Parathyroid adenoma (tissue), 2 donors: ENCODE measurements around the gene AKAP10.
A peak's percentile ranks its signal among the peaks of the same experiment; 100 is the strongest.

Experiments
- H2AFZ ChIP-seq: fragments of 300-600 bp; sonication (generic); one replicate; pipeline ENCODE4 v1.7.0; 2017; ENCODE audit warnings: antibody characterized with exemption, mild to moderate bottlenecking
- H3K27ac ChIP-seq: fragments of 300-600 bp; sonication (generic); one replicate; pipeline ENCODE4 v1.7.0; 2017
- H3K27me3 ChIP-seq: fragments of 300-600 bp; sonication (generic); one replicate; pipeline ENCODE4 v1.7.0; 2017; ENCODE audit warnings: low read length; ENCODE audit not compliant: control insufficient read depth, insufficient read depth
- H3K36me3 ChIP-seq: fragments of 300-600 bp; sonication (generic); one replicate; pipeline ENCODE4 v1.7.0; 2017; ENCODE audit warnings: low read length; ENCODE audit not compliant: control insufficient read depth, insufficient read depth
- H3K4me1 ChIP-seq: fragments of 300-600 bp; sonication (generic); one replicate; pipeline ENCODE4 v1.7.0; 2017; ENCODE audit warnings: control low read depth
- H3K4me2 ChIP-seq: fragments of 300-600 bp; sonication (generic); one replicate; pipeline ENCODE4 v1.7.0; 2017; ENCODE audit warnings: low read length
- H3K4me3 ChIP-seq: fragments of 300-600 bp; sonication (generic); one replicate; pipeline ENCODE4 v1.7.0; 2017; ENCODE audit warnings: low read depth, low read length
- H3K79me2 ChIP-seq: fragments of 300-600 bp; sonication (generic); one replicate; pipeline ENCODE4 v1.7.0; 2017; ENCODE audit warnings: control low read depth
- H3K9ac ChIP-seq: fragments of 300-600 bp; sonication (generic); one replicate; pipeline ENCODE4 v1.7.0; 2017; ENCODE audit warnings: mild to moderate bottlenecking
- H3K9me3 ChIP-seq: fragments of 300-600 bp; sonication (generic); one replicate; pipeline ENCODE4 v1.7.0; 2017; ENCODE audit warnings: low read length; ENCODE audit not compliant: control insufficient read depth
- CTCF ChIP-seq: fragments of 300-600 bp; sonication (generic); IDR thresholded peaks from one replicate; pipeline ENCODE4 v1.7.0; 2017; ENCODE audit warnings: antibody characterized with exemption, mild to moderate bottlenecking
- donor health status: primary hyperparathyroidism.

Gene AKAP10

GRCh38 chr17:20008242-20009051 lies 30.8 kb upstream of the AKAP10 start:
- H3K9me3 ChIP-seq: no peaks in the 10 kb centered on the region
- H3K27me3 ChIP-seq: no peaks in the 10 kb centered on the region
- peak overlapping the region; percentile 65 for H3K4me3 ChIP-seq
- H3K4me2 ChIP-seq: peak overlapping the region; percentile 99
- H3K4me1 ChIP-seq: no peaks in the 10 kb centered on the region
- H3K27ac ChIP-seq: peak overlapping the region; percentile 26
- peak overlapping the region; percentile 99 for H2AFZ ChIP-seq
- H3K36me3 ChIP-seq: no peaks in the 10 kb centered on the region
- TF ChIP-seq CTCF: no peak
- H3K9ac ChIP-seq: no peak overlapping the region
- no peaks in the 10 kb centered on the region for H3K79me2 ChIP-seq

- no peak overlapping the region for H2AFZ ChIP-seq
- no peaks in the 10 kb centered on the region for H3K79me2 ChIP-seq
- H3K4me1 ChIP-seq: no peaks in the 10 kb centered on the region
- TF ChIP-seq CTCF: no peak
- H3K9ac ChIP-seq: no peak overlapping the region
- no peak overlapping the region for H3K4me3 ChIP-seq
- H3K9me3 ChIP-seq: no peaks in the 10 kb centered on the region
- H3K4me2 ChIP-seq: no peak overlapping the region
- H3K27me3 ChIP-seq: no peaks in the 10 kb centered on the region
- H3K36me3 ChIP-seq: no peaks in the 10 kb centered on the region
- H3K27ac ChIP-seq: no peak overlapping the region
Observed at GRCh38 chr17:19996502-19996901, 18.9 kb upstream of the AKAP10 start.

GRCh38 chr17:19996086-19996485 lies 18.5 kb upstream of the AKAP10 start:
- H3K4me2 ChIP-seq: no peak overlapping the region
- no peak overlapping the region for H3K27ac ChIP-seq
- no peaks in the 10 kb centered on the region for H3K4me1 ChIP-seq
- no peak overlapping the region for H3K9ac ChIP-seq
- H2AFZ ChIP-seq: no peak overlapping the region
- no peaks in the 10 kb centered on the region for H3K9me3 ChIP-seq
- TF ChIP-seq CTCF: no peak
- no peaks in the 10 kb centered on the region for H3K79me2 ChIP-seq
- no peak overlapping the region for H3K4me3 ChIP-seq
- H3K36me3 ChIP-seq: no peaks in the 10 kb centered on the region
- H3K27me3 ChIP-seq: no peaks in the 10 kb centered on the region

- H3K27me3 ChIP-seq: no peaks in the 10 kb centered on the region
- H3K27ac ChIP-seq: no peak overlapping the region
- H2AFZ ChIP-seq: peak overlapping the region; percentile 23
- no peaks in the 10 kb centered on the region for H3K9me3 ChIP-seq
- no peaks in the 10 kb centered on the region for H3K79me2 ChIP-seq
- no peak overlapping the region for H3K9ac ChIP-seq
- no peaks in the 10 kb centered on the region for H3K4me1 ChIP-seq
- TF ChIP-seq CTCF: peak; percentile 72
- no peak overlapping the region for H3K4me2 ChIP-seq
- H3K36me3 ChIP-seq: no peaks in the 10 kb centered on the region
- no peak overlapping the region for H3K4me3 ChIP-seq
Observed at GRCh38 chr17:19992803-19993713, 15.4 kb upstream of the AKAP10 start.
